HG03432 (cell line): ENCODE results near the gene TRIM36.

Experiments used
- ATAC-seq: cut with Tn5 transposase; IDR thresholded peaks from one replicate; pipeline ENCODE4 v1.9.1; 2021; ENCODE audit warnings: mild to moderate bottlenecking, moderate library complexity; ENCODE audit not compliant: unreplicated experiment

The TRIM36 gene

DNA sequence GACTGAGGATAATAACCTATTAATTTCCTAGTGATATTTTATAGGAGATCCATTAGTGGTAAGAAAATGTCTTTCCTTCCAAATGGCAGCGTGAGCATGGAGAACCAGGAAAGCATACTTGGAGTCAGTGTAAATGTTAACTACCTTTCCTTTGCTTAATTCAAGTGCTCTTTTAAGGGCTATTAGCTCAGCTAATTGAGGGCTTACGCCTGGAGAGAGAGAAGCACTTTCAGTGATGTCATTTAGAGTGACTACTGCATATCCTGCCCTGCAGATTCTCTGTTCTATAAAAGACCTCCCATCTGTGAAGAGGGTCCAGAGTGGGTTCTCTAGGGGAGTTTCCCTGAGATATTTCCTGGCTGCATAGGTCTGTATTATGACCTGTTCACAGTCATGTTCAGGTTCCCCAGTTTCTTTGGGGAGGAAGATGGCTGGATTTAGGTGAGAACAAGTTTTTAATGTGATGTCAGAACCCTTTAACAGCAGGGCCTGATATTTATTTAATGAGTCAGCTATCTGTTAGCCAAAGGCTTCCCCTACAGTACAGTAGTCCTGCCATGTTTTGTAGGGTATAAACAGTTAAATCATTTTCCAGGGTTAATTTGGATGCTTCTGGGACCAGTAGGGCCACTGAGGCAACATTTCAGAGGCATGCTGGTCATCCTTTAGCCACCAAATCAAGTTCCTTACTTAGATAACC is 89.6 kb downstream of the TRIM36 start:
- no peak for ATAC-seq
